GM04503 (cell line): Measurements from ENCODE around the gene BANK1.
"Not testable (repeated sequence)": the region's sequence is repeated elsewhere in the genome, so short reads cannot be mapped to it uniquely, and the experiment has no call there.

Source experiments
- DNase-seq: peaks from one replicate; pipeline ENCODE4 v3.0.0-alpha.2; 2012; ENCODE audit warnings: low read depth

BANK1 gene

DNA sequence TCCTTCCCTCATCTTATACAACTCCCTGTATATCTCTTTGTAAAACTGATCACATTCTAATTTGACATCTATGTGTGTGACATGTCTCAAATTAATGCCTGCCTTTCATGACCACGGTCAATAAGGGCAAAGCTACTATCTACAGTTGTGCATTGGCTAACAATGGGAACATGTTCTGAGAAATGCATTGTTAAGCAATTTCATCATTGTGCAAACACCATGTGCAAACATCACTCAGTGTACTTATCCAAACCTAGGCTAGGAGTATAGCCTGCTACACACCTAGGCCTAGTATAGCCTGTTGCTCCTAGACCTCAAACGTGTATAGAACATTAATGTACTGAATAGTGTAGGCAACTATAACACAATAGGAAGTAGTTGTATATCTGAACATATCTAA is 95.0 kb downstream of the BANK1 start:
- no peak for DNase-seq

DNA sequence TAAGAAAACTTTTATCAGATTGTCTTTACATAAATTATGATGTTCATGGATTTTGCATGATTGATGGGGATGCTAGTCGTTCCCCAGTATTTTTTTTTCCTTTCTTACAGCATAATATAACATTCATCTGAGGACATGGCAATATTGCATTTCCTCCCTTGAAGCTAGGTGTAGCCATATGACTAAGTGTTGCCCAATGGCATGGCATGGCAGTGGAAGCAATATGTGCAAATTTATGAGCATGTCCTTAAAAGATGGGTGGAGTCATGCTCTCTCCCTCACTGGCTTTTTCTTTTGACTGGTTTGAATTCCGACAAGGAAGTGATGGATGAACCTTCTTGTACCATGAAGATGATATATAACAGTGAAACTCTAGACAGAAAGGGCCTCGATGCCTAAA is 96.3 kb downstream of the BANK1 start:
- DNase-seq: no peak

DNA sequence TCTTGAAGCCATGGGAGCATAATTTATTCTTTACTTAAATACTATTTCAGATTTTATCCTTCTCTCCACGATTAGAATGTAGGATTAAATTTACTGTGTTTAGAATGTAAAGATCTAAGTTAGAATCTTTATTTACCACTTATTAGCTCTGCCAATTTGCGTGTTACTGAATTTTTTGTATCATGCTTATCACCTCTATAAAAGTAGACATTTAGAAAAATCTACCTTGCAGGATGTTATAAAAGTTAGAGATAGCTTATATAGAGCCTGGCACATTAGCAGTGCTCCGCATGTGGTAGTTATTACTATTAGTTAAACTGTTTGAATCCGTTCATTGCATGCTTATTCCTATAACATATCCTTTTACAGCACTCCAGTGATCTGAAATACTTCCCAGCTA is 97.9 kb downstream of the BANK1 start:
- no peak for DNase-seq

DNA sequence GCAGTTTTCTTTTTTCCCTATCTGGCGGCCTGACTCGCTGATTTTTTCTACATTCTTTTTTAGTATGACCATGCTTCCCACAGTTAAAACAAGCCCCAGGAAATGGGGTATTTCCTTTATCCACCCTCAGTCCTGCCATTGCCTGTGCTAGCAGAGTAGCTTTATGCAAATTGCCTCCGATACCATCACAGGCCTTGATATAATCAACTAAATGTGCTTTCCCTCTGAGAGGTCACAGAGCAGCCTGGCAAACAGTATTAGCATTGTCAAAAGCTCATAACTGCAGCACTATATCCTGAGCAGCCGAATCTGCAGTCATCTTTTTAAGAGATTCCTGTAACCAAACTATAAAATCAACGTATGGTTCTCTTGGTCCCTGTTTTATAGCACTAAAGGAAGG is 115.0 kb downstream of the BANK1 start:
- not testable (repeated sequence) for DNase-seq

DNA sequence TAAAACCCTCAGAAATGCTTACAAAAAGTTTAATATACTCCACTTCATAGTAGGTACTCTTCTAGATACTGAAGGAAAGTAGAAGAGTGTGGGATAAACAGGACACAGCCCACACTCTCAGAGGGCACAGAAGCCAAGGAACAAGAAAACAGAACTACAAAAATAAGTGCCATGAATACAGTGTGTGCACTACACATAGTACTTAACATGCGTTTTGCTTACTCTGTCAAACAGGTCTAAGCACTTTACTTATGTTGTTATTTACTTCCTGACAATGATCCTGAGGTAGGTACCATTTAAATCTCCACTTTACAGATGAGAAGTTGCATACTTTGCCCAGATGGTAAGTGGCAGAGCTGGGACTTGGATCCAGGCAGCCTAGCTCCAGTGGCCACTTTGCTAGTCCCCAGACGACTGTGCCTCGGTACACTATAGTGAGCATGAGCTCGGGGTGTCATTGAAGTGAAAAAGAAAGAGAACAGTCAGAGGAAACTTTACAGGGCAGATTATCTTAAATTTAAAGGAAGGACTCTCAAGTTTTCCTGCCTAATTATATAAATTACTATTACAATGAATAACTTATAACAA is 120.3 kb downstream of the BANK1 start:
- DNase-seq: no peak

DNA sequence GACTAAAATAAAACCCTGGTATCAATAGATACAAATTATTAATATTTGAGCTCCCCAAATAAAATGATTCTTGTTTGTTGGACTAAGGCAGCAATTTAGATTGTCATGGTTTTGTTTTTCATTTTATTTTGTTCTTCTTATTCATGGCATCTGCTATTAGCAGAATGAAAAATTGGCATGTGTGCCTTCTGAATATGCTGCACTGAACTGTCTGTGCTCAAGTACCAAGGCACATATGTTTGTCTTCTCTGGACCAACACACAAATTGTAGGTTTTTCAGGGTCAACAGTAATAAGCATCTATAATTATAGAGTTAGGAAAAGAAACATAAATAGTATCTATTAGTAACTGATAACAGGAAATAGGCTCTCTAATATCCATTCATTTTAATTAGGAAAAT is 121.1 kb downstream of the BANK1 start:
- no peak for DNase-seq

DNA sequence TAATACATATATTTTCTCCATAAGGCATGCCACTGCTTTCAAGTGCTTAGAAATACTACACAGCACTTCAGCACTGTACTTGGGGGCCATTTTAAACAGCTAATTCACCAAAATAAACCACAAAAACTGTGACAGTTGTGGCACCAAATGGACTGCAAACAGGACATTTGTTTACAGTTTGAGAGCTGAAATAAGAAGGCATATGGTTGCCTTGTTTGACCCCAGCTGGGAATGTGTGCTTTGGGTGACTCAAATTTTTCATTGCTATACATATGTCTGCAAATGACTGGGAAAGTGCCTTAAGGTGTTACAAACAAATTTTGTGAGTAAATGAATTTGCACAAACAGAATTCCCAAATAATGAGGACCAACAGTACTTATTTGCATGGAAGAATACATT is 124.2 kb downstream of the BANK1 start:
- no peak for DNase-seq

DNA sequence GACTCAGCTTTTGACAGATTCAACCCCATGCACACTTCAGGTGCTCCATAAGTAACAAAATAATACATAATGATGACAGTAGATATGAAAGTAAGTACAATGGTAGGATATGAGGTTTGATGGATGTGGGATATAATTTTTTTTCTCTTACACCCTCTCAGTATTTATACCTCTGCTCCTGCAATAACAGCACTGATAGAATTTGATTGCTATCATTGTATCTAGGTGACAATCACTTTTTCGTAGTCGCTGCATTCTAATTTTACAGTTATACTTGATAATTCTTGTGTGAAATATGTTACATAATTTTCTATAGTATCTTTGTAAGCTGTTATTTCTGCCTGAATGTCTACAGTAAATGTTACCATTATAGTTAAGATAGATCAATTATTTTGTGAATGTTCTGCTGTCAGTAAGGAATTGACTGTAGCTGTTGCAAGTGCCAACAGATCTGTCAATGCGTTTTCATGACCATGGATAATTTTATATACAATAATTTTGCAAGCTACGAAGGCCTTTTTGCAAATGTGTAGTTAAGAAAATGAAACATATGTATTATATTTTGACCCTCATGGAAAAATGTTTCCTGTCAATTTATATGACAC is 128.9 kb downstream of the BANK1 start:
- no peak for DNase-seq

DNA sequence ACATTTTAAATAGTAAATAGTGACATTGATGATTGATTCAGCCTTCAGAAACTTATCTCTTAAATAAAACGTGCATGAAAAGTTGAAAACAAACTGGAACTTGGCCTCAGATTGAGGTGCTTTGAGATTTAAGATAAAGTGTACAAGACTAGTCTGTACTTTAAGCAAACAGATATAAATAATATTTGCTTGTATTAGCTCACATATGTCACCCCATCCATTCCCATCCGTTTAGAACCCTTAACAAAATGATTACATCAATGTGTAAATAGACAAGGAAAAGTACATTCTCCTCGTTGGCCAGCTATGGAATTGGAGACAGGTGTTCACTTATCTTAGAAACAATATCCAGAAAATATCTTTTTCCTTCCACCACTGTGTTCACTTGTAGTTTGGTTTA is 130.8 kb downstream of the BANK1 start:
- no peak for DNase-seq

DNA sequence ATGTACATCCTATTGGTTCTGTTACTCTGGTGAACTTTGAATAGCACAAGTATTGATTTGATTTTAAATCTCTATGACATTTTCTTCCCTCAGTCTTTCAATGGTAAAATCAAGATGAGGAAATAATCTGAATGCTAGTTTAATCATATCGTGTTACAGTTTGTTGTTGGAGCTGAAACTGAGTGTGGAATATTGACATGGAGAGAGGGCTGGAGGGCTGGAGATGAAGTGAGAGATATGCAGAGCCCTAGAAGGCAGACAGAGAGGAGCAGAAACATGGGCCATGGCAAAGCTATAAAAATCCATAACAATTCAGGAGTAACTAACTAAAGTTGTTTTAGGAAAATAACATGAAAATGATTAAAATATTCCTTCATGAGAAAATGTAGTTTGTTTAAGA is 141.1 kb downstream of the BANK1 start:
- DNase-seq: no peak

DNA sequence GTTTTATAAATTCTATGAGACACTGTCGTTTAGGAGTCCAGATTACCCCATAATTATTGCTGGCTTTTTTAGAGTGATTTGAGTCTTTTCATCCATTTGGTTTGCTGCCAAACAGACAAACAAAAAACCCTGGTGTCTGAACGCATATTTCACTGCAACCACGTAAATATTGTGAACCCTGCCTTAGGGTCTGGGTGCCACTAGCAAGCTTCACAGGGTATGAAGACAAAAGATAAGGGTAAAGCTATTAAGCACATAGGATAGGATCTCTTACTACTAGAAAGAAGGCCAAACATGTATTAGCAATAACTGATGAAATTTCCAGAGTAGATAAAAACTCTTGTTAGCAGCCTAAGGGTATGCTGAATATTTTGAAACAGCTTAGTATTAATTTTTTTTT is 143.3 kb downstream of the BANK1 start:
- no peak for DNase-seq

DNA sequence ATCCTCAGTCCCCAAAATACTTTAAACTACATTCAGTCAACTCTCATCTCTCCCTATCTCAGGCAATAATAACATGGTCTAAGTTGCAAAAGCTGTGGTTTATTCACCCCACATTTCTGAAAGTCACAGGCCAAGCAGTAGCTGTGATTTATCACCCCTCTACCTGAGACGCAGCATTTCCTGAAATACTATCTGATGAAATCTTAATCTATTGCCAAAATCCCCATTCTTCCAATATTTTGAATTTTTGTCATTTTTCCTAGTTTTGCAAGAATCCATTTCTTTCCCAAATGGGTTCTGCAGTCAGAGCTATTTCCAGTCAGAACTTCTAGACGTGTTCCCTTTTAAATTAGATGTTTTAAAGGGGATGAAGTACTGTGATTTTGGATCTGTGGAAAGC is 148.3 kb downstream of the BANK1 start:
- DNase-seq: no peak

DNA sequence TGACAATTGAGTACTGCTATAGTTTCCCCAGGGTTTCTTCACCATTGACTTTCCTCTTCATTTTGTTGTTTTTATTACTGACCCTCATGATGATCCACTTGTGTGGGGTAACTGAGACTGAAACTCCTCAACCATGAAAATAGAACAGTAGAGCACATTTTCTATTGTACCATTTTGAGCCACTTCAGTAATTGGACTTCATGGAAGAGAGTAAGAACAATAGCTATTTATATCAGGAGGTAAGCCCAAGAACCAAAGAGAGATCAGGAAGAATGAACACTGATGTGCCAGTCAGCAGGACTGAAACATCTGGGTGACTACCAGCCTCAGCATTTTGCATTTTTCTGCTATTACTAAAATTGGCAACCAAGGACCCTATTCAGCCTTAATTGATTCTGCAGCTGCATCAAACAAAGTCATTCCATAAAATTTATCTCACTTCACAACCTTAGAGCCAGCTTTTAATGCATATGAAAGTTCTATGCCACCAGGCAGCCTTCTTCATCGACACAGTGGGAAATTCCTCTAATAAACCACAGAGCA is 151.4 kb downstream of the BANK1 start:
- no peak for DNase-seq

DNA sequence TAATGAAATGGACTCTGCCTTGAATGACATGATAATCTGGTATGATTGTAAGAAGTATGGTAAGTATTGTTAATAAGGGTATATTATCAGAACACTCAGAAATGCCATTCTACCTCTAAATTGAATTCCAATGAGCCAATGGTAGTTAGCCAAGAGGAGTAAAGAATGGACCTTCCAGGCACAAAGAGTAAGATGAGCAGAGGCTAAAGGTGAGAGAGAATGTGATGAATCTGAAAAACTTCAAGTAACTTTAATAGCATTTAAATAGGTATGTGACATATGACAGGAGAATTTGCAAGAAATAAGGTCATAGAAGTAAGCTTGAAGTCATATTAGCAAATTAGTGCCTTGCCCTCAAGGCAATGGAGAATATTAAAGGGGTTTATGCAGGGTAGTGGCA is 152.4 kb downstream of the BANK1 start:
- DNase-seq: no peak

DNA sequence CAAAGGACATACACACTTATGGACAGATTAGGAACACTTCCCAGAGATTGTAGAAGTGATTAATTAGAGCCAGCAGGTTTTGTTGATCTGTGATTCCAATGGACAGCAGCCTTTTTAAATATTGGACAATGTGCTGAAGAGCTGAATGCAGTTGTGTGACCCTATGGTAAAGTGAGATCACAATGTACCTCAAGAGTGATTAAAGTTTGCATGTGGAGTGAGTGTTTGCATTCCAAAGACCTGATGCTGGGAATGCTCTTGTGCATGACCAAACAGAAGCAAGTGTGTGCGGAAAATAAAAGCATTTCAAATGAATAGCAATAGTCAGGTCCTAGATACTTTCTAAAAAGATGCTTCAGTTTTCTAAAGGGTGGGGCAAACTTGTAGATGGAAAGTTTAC is 154.1 kb downstream of the BANK1 start:
- DNase-seq: no peak

DNA sequence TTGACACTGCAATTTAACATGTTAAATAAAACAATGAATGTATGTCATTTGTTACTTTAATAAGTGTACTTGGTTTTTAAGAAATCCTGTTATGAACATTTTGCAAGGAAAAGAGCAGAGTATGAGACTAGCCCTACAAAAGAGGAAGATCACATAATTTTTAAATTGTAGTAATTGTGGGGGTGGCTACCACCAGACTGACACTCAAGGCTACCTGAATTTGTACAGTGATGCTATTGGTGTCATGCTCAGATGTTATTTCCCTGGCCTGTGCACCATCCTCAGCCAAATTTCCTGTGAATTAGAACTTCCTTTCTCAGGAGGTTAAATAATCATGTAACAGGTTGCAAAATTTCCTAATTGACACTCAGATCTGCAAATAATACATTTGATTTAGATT is 157.5 kb downstream of the BANK1 start:
- DNase-seq: no peak

DNA sequence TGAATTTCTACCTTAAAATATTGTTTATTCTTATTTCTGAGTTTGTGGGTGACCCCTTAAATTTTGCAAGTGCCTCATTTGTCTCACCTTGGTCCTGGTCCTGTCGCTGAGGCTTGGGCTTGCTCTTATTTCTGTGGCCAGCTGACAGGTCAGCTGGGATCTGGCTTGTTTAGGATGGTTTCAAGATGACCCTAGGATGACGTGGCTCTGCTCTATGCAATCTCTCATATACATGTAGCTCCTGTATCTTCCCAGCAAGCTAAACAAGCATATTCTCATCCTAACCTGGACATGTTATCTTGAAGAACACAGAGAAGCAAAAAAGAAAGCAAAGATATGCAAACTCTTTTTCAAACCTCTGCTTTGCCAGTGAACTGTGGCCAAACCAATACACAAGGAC is 158.4 kb downstream of the BANK1 start:
- DNase-seq: no peak

DNA sequence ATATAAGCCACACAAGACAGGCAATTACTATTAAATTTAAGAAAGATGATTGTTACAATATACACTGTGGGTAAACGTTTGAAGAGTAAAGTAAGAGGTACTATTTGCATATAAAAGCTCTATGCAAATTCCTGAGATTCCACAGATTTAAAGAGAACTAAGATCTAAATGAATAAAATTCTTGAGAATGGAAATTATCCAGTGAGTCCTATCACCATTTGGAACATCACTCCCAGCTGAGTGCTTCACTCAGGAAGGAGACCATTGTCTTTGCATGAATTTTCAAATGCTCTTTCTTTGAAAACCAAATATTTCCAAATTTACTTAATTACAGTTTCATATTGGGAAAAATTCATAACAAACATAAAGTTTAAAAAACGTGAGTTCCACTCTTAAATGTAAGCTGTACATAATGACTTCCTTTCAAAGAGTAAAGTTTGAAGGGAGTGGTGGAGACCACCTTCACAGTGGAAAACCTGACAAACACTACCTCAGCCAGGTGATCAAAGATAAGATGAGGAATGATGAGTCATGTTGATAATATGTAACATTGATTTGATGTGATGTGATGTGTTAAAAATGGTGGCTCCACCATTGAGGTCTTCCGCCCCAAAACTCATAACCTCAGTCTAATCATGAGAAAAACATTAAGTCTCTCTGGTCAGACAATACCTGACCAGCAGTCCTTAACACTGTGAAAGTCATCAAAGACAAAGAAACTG is 159.9 kb downstream of the BANK1 start:
- DNase-seq: no peak

DNA sequence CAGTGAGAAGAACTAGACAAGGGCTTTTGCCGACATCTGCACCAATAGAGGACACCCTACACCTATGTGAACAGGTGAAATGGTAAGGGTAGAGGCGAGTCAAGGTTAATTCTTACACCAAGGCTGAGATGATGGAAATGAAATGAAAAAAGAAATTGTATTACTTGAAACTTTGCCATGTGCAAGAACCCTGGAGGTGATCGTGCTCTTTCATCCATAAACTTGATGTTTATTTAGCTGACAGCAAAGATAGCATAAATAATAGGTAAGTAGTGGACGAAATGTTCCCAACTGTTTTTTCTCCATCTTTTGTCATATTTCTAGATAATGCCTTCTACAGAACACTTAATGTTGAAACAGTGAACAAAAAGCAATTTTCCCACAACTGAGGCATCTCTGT is 162.5 kb downstream of the BANK1 start:
- DNase-seq: no peak

DNA sequence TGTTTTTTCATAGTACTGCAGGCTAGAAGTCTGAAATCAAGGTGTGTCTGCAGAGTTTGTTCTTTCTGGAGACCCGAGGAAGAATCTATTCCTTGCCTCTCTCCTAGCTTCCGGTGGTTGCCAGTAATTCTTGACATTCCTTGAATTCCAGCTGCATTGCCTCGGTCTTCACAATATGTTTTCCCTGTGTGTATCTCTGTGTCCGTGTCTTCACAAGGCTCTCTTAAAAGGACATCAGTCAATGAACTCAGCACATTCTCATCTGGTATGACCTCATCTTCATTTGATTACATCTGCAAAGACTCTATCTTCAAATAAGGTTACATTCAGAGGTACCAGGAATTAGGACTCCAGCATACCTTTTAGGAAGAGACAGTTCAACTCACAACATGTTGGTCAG is 163.4 kb downstream of the BANK1 start:
- no peak for DNase-seq

DNA sequence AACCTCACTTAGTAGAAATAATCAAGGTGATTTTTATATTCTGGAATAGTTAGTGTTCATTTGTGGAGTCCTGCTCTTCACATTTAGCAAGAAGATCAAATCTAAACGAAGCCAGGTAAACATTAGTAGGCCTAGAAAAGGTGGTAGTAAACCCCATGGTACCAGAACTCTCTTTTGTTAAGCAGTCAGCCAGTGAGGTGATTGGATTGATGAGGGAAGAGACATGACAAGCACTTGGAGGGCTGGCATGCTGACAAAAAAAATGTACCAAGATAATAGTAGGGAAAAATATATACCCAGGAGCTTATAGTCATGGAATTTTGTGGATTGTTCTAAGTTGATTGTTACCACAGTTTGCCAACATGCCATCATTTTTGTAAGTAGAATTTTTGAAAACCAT is 163.8 kb downstream of the BANK1 start:
- no peak for DNase-seq

DNA sequence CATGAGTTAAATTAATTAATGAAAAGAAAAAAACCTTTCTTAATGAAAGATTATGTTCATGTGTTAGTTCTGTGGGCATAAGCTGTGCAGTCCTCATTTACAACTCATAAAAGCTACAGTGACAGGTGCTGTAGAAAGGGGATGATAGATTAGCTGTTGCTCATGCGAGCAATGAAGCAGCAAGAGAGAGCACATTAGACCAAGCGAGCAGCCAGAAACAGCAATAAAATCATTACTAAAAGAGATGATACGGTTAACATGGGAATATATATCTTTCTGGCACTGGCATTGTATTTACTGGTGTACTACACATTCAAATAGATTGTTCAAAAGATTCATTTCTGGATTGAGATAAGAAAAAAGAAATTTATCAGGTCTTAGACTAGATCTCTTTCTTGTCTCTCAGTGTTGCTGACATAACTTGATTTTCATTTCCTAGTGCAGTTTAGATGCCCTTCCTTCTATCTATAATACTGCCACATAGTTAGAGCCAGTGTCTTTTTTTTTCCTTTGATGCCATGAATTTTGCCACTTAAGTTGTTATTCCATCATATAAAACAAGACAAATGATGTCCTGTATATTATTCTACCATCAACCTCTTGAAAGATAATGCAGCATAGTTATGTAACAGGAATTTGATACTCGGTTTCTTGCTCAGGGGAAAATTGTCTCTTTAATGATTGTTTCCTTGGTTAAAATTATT is 164.6 kb downstream of the BANK1 start:
- no peak for DNase-seq
